GM12875 (cell line): ENCODE data around the gene BYSL.
A peak's percentile ranks its signal among the peaks of the same experiment; 100 is the strongest.

ENCODE experiments used
- H3K4me3 ChIP-seq: one replicate; pipeline ENCODE4 v1.5.1; 2011; ENCODE audit warnings: low read depth, low read length, control low read depth
- TF ChIP-seq, protein P1 (sequence below): IDR thresholded peaks from 2 replicates; pipeline ENCODE4 v1.5.1; 2011; ENCODE audit warnings: low read depth, mild to moderate bottlenecking, control low read depth, inconsistent platforms, low read length, moderate library complexity, borderline replicate concordance; ENCODE audit not compliant: insufficient read depth

BYSL gene

GRCh38 chr6:41920921-41921711, at the start of gene BYSL, which contains the start of gene MED20:
BYSL (plus strand) TSS chr6:41921499; CDS start chr6:41921563, 64 bp downstream.
MED20 (minus strand) TSS chr6:41921139; CDS start chr6:41921018, 121 bp downstream.
- peak within 1 kb of the TSS; percentile 74 for H3K4me3 ChIP-seq
- TF ChIP-seq, protein P1, sequence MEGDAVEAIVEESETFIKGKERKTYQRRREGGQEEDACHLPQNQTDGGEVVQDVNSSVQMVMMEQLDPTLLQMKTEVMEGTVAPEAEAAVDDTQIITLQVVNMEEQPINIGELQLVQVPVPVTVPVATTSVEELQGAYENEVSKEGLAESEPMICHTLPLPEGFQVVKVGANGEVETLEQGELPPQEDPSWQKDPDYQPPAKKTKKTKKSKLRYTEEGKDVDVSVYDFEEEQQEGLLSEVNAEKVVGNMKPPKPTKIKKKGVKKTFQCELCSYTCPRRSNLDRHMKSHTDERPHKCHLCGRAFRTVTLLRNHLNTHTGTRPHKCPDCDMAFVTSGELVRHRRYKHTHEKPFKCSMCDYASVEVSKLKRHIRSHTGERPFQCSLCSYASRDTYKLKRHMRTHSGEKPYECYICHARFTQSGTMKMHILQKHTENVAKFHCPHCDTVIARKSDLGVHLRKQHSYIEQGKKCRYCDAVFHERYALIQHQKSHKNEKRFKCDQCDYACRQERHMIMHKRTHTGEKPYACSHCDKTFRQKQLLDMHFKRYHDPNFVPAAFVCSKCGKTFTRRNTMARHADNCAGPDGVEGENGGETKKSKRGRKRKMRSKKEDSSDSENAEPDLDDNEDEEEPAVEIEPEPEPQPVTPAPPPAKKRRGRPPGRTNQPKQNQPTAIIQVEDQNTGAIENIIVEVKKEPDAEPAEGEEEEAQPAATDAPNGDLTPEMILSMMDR, result peak; percentile 92

DNA sequence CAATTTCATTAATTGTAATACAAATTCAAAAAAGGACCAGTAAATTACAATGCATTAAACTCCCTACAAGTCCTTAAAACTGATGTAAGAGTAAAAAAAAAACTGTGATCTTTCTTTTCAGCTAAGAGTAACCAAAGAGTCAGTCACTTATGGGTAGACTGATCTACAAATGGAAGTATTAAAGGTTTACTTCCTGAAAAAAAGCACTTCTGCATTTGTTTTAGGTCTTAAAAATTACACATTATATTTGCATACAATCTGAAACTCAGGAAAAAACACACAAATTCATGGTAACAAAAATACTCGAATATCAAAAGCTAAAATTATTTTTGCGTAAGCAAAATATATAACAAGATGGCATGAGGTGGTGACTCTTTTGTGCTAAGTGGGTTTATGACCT, 49.6 kb upstream of the BYSL start:
- H3K4me3 ChIP-seq, result no peak overlapping the region
- TF ChIP-seq, protein P1, result no peak

GRCh38 chr6:41872147-41872546, 49.2 kb upstream of the BYSL start:
- TF ChIP-seq, protein P1, result no peak

DNA sequence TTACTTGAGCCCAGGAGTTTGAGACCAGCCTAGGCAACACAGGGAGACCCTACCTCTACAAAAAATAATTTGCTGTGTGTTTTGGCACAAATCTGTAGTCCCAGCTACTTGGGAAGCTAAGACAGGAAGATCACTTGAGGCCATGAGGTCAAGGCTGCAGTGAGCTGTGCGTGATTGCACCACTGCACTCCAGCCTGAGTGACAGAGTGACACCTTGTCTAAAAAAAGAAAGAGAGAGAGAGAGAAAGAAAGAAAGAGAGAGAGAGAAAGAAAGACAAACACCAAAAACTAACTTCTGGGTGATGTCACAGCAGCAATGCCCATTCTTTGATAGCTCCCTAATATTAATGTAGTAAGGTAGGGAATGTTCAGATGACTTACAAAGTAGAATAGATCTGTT, 46.6 kb upstream of the BYSL start:
- TF ChIP-seq, protein P1, result no peak
- no peak overlapping the region for H3K4me3 ChIP-seq

More at GRCh38 chr6:41872147-41872546, 49.2 kb upstream of the BYSL start:
- no peak overlapping the region for H3K4me3 ChIP-seq

DNA sequence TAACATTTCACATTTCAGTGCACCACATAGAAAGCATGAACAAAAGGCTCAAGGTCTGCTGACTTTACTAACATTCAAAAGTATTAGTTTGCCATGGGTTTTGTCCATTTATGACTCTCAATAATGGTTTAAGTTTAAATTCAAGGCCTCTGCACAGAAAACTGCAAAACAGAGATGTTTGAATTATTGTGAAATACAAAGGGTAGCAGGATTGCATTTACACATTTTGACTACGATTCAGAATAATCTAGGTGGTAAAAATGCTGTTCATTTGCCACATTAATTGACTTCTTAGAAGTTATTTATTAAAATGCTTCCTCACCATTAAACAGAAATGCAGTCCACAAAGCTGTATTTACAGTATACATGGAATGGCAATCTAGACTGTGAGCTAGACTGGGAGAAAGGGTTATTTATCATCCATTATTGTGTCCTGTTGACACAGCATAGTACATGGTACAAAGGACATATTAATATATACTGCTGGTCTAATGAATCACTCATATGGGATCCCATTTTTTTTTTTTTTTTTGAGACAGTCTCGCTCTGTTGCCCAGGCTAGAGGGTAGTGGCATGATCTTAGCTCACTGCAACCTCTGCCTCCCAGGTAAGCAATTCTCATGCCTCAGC, 44.1 kb upstream of the BYSL start:
- H3K4me3 ChIP-seq, result no peak overlapping the region
- TF ChIP-seq, protein P1, result no peak

- no peak overlapping the region for H3K4me3 ChIP-seq
- TF ChIP-seq, protein P1, result no peak
Measured at GRCh38 chr6:41878246-41878645, 43.1 kb upstream of the BYSL start.
